Upper lobe of right lung (tissue), 1 donor: ENCODE results near the gene SAPCD2. TPM values are rescaled to one million over a fixed set of nuclear protein-coding genes. Genes with fewer than 3 reads are reported as not detected.

Experiments used
- ATAC-seq: fragments of 200-7000 bp; cut with Tn5 transposase; one replicate; pipeline ENCODE4 v1.9.1; 2020; ENCODE audit warnings: mild to moderate bottlenecking, moderate library complexity
- DNase-seq: peaks from one replicate; pipeline ENCODE4 v3.0.0-alpha.2; 2020
- H3K27ac ChIP-seq: fragments of 200-600 bp; one replicate; pipeline ENCODE4 v1.8.0; 2022
- H3K27me3 ChIP-seq: fragments of 200-600 bp; one replicate; pipeline ENCODE4 v1.8.0; 2022; ENCODE audit warnings: mild to moderate bottlenecking
- H3K36me3 ChIP-seq: fragments of 200-600 bp; one replicate; pipeline ENCODE4 v1.8.0; 2022
- H3K4me1 ChIP-seq: fragments of 200-600 bp; one replicate; pipeline ENCODE4 v1.8.0; 2022
- H3K4me3 ChIP-seq: fragments of 200-600 bp; one replicate; pipeline ENCODE4 v1.8.0; 2022; ENCODE audit warnings: mild to moderate bottlenecking
- H3K9me3 ChIP-seq: fragments of 200-600 bp; one replicate; pipeline ENCODE4 v1.8.0; 2022
- CTCF ChIP-seq: fragments of 200-600 bp; IDR thresholded peaks from one replicate; pipeline ENCODE4 v1.8.0; 2022; ENCODE audit warnings: antibody characterized with exemption
- intact Hi-C: fragments of 100-400 bp; cut with DNase I; formaldehyde crosslinking; loops from one replicate; pipeline ENCODE4 v1.11.0; 2022
- total RNA-seq: library from RNA; stranded (reverse); fragmentation: NEBNext Ultra II Directional; extraction: Animal tissue kit (Norgen Biotek cat#: 25700); gene quantifications from one replicate; pipeline ENCODE4 v1.2.1, GENCODE V29; 2021
- donor health status: DM: no; HTN: yes; CAD: no; lungs with severe emphysema.

SAPCD2 gene
- total RNA-seq, 1 donor from 2014 or later = 0.84 TPM

- H3K27me3 ChIP-seq = no peaks in the 10 kb centered on the region
- no peak for ATAC-seq
- H3K27ac ChIP-seq = no peak overlapping the region
- H3K36me3 ChIP-seq = peaks cover 11% of the 10 kb centered on the region
- intact Hi-C loops = no loop called here
- no peak overlapping the region for H3K4me3 ChIP-seq
- no peak for TF ChIP-seq CTCF
- H3K4me1 ChIP-seq = no peaks in the 10 kb centered on the region
- H3K9me3 ChIP-seq = no peaks in the 10 kb centered on the region
- DNase-seq = no peak
These were observed 53.9 kb downstream of the SAPCD2 start for GRCh38 chr9:137016436-137016835.

- intact Hi-C loops = no loop called here
- Histone ChIP-seq H3K27me3 (no peaks in the 10 kb centered on the region), H3K9me3 (no peaks in the 10 kb centered on the region), H3K4me3 (no peak overlapping the region), H3K36me3 (peaks cover 11% of the 10 kb centered on the region), H3K27ac (no peak overlapping the region), H3K4me1 (no peaks in the 10 kb centered on the region)
- no peak for TF ChIP-seq CTCF
- DNase-seq = no peak
- ATAC-seq = no peak
These were observed 54.4 kb downstream of the SAPCD2 start for GRCh38 chr9:137015976-137016375.

GRCh38 chr9:137015540-137015930, 54.8 kb downstream of the SAPCD2 start:
- intact Hi-C loops = no loop called here
- ATAC-seq = no peak
- no peak for TF ChIP-seq CTCF
- DNase-seq = no peak
- Histone ChIP-seq H3K27me3 (no peaks in the 10 kb centered on the region), H3K4me3 (no peak overlapping the region), H3K36me3 (peaks cover 11% of the 10 kb centered on the region), H3K27ac (no peak overlapping the region), H3K4me1 (no peaks in the 10 kb centered on the region), H3K9me3 (no peaks in the 10 kb centered on the region)

- Histone ChIP-seq H3K4me3 (no peak overlapping the region), H3K9me3 (no peaks in the 10 kb centered on the region), H3K36me3 (peaks cover 11% of the 10 kb centered on the region), H3K4me1 (no peaks in the 10 kb centered on the region), H3K27ac (no peak overlapping the region), H3K27me3 (no peaks in the 10 kb centered on the region)
- ATAC-seq (no peak), DNase-seq (no peak)
- intact Hi-C loops = no loop called here
- no peak for TF ChIP-seq CTCF
These were observed 55.4 kb downstream of the SAPCD2 start for GRCh38 chr9:137014776-137015539.

- H3K9me3 ChIP-seq = no peaks in the 10 kb centered on the region
- no peak overlapping the region for H3K4me3 ChIP-seq
- intact Hi-C loops = no loop called here
- H3K27me3 ChIP-seq = no peaks in the 10 kb centered on the region
- TF ChIP-seq CTCF = no peak
- H3K36me3 ChIP-seq = peaks cover 11% of the 10 kb centered on the region
- H3K27ac ChIP-seq = no peak overlapping the region
- no peak for DNase-seq
- no peak for ATAC-seq
- no peaks in the 10 kb centered on the region for H3K4me1 ChIP-seq
These were observed 56.2 kb downstream of the SAPCD2 start for GRCh38 chr9:137014166-137014565.

GRCh38 chr9:137013571-137013940, 56.8 kb downstream of the SAPCD2 start:
- Histone ChIP-seq H3K27me3 (no peaks in the 10 kb centered on the region), H3K27ac (no peak overlapping the region), H3K9me3 (no peaks in the 10 kb centered on the region), H3K4me3 (no peak overlapping the region), H3K4me1 (no peaks in the 10 kb centered on the region), H3K36me3 (peaks cover 11% of the 10 kb centered on the region)
- no peak for TF ChIP-seq CTCF
- intact Hi-C loops = no loop called here
- no peak for DNase-seq
- ATAC-seq = no peak
